Stimulated activated CD4-positive, alpha-beta T cell treated with anti-CD3 and anti-CD28 coated beads, Interleukin-1b, Interleukin-23, amount 100 ng/mL, for 48 hours (primary cell): ENCODE data around the gene BNIP1.

Experiments
- DNase-seq: peaks from one replicate; pipeline ENCODE4 v3.0.0-alpha.2; 2020

Gene BNIP1

DNA sequence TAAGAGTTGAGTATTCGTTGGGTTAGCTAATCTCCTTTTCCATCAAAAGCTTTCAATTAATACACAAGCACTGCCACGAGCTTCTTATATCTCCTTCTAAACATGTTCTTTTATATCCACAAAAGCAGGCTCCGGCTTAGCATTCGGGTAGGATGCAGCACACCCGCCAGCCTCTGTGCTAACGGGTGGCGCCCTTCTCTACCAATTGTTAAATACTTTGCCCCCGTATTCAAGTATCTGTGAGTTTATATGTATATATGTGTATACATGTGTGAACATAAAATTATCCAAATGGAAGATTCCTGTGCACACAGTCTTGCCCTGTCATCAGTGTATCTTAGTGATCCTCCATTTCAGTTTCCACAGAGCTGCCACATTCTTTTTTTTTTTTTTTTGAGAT lies 27.8 kb downstream of the BNIP1 start:
- DNase-seq = no peak

GRCh38 chr5:173175523-173175922 lies 31.2 kb downstream of the BNIP1 start:
- DNase-seq = no peak

DNA sequence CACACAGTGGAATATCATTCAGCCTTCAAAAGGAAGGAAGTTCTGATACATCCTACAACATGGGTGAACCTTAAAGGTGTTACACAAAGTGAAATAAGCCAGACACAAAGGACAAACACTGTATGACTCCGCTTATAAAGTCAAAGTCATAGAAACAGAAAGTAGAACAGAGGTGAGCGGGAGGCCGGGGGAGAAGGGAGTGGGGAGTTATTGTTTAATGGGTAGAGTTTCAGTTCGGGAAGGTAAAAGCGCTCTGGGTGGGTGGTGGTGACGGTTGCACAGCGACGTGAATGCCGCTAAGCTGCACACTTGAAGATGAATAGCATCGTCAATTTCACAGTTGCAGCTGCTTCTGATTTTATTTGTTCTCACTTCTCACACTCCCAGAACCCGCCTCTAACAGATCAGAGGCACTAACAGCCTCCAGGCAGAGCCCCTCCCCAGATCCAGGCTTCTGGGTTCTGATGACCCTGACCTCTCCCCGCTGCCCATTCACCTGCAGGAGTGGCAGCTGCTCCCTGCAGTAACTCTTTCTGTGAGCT lies 34.1 kb downstream of the BNIP1 start:
- peak; percentile 6 for DNase-seq

- no peak for DNase-seq
Measured at GRCh38 chr5:173180331-173180730, 36.0 kb downstream of the BNIP1 start.

DNA sequence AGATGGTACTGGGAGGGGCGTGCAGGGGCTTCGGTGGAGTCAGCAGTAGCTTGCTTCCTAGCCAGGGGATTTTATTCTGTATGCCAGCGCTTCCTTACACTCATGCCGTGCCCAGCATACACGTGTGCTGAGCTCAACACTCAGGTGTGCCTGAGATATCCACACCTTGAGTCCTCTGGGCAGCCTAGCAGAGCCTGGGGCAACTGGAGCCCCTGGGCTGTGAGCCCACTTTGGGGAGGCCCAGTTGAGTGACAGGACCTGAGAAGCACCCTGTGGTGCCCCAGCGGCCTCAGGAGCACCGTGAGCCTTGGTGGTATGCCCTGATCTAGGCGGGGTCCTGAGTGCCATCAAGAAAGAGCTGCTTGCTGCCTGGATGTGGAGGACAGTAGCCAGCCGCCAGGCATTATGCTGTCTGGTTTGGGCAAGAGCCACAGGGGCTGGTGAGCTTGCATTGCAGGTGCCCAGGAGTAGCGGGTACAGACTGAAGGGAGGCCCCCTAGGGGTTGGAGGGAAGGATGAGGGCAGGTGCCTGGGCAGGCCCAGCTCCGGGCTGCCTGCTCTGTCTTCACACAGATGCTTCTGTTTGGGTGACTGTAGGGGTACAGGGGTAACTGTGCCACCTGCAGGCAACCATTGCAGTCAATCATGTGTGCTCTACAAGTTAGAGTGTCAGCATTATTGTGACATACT lies 42.9 kb downstream of the BNIP1 start:
- peak; percentile 8 for DNase-seq

- DNase-seq = no peak
Measured at GRCh38 chr5:173188280-173188679, 43.9 kb downstream of the BNIP1 start.

DNA sequence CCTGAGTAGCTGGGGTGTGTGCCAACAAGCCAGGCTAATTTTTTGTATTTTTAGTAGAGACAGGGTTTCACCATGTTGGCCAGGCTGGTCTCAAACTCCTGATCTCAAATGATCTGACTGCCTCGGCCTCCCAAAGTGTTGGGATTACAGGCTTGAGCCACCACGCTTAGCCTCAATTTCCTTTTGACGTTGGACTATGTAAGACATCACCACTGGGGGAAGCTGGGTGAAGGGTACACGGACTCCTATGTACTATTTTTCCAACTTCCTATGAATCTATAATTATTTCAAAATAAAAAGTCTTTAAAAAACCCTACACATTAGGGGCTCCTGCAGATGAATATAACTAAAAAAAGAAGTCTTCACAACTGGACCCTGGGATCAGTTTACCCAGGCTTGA lies 46.7 kb downstream of the BNIP1 start:
- DNase-seq = no peak

DNA sequence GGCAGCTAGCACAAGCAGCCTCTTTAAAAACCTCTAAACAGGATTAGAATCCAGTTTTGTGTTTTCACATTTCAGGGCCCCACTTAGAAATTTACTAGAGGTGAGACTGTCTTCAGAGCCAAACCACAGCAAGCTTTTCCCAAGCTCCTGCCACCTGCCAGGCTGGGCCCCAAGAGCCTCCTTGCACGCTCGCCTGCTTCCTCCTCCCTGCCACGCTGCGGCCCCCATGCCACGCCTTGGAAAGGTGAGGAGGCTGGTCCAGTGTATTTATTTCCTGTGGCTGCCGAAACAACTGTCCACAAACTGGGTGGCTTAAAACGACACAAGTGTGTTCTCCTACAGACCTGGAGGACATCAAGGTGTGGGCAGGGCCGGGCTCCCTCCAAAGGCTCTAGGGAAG lies 47.2 kb downstream of the BNIP1 start:
- no peak for DNase-seq

DNA sequence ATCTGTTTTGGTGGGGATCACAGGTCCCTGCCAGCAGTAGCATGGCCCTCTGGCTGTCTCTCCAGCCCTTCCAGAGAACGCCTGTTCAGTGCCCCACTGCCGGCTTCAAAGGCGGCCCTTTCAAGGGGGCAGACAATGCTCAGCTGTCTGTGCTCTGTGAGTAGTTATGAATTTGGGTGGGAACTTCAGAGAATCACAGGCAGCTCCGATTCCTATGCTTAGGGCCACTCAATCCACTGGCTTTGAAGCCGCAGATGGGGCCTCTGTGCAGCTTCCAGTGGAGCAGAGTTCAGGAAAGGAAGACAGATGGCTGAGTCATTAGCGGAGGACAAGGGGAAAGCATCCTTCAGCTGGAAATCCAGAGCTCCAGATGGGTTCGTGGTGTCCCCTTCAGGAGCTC lies 48.2 kb downstream of the BNIP1 start:
- DNase-seq = no peak

DNA sequence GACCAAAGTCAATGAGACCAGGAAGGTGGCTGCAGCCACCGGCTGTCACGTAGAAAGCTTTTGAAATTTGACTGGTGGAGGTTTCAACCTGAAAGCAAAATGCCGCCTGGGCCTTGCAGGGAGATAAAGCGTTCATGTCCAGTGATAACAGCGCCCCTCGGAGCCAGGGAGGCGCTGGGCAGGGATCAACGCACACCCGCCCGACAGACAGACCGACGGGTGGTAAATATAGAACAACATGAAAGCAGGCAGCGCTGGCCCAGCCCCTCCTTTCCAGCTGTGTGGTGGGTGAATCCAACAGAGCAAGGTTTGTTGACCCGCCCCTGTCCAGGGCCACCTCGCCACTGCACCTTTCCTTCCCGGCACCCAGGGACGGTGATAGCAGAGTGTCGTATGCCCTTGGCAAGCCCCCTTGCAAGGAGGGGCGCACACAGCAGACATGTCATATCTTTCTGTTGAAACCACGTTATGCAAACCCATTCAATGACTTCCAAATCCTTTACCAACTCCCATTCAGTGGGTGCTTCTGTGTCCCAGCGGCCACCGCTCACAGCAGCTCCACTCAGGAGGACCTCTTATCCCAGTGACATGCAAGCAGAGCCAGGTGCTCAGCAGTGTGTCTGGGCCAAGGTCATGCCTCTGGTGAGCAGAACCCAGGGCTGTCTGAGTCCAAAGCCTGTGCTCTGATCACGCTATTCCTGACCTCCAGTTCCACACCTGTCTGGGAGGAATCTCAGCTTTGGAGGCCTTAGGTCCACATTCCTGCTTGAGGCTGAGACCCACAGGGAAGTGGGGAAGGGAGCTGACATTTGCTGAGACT lies 52.0 kb downstream of the BNIP1 start:
- DNase-seq = no peak

GRCh38 chr5:173197375-173197891 lies 53.1 kb downstream of the BNIP1 start:
- DNase-seq = no peak

- no peak for DNase-seq
Measured at GRCh38 chr5:173198049-173198448, 53.7 kb downstream of the BNIP1 start.

GRCh38 chr5:173200356-173200755 lies 56.0 kb downstream of the BNIP1 start:
- no peak for DNase-seq

- no peak for DNase-seq
Measured at GRCh38 chr5:173201636-173202265, 57.4 kb downstream of the BNIP1 start.

DNA sequence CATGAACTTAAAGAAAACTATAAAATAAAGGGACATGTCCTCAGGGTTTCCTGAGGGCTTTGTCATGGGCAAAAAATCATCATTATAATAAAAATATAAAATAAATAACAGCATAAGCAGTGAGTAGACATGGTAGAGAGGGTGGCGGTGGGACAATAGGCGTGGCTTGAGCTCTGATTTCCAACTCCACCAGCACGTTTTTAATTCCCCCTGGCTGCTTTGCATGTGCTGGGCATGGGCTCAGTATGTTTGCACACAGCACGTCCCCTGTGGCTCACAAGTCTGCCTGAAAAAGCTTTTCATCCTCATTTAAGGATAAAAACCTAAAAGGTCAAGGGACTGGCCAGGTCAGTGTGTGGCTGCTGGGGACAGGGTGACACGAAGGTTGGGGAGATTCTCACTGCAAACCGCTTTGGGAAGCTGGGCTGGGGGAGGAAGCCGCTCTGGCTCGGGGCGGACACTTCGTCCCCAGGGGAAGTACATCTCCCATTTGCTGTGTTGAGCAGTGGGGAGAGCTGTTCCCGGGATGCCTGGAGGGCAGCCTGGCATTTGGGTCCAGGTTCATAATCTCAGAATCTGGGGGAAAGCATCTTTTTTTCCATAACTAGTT lies 58.0 kb downstream of the BNIP1 start:
- DNase-seq = no peak

- DNase-seq = no peak
Measured at GRCh38 chr5:173204185-173204979, 60.1 kb downstream of the BNIP1 start.

GRCh38 chr5:173205916-173206315 lies 61.6 kb downstream of the BNIP1 start:
- DNase-seq = no peak

GRCh38 chr5:173208296-173208695 lies 64.0 kb downstream of the BNIP1 start:
- no peak for DNase-seq

GRCh38 chr5:173210877-173211276 lies 66.5 kb downstream of the BNIP1 start:
- no peak for DNase-seq

DNA sequence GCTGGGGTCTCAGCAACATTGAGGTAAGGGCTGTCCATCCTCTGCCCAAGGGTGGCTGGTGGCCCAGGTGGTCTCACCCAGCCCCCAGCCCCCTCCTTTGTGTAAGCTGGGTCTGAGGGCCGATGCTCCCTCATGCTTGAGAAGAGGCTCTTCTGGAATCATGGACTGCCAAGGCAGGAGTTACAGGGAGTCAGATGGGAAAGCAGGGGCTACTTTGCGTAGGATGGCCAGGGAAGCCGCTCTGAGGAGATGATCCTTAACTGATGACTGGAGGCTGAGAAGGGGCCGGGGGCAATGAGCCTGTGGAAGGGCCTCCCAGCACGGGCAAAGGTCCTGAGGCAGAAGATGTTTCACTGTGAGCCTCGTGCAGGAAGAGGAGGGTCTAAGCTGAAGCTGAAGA lies 67.0 kb downstream of the BNIP1 start:
- DNase-seq = no peak

DNA sequence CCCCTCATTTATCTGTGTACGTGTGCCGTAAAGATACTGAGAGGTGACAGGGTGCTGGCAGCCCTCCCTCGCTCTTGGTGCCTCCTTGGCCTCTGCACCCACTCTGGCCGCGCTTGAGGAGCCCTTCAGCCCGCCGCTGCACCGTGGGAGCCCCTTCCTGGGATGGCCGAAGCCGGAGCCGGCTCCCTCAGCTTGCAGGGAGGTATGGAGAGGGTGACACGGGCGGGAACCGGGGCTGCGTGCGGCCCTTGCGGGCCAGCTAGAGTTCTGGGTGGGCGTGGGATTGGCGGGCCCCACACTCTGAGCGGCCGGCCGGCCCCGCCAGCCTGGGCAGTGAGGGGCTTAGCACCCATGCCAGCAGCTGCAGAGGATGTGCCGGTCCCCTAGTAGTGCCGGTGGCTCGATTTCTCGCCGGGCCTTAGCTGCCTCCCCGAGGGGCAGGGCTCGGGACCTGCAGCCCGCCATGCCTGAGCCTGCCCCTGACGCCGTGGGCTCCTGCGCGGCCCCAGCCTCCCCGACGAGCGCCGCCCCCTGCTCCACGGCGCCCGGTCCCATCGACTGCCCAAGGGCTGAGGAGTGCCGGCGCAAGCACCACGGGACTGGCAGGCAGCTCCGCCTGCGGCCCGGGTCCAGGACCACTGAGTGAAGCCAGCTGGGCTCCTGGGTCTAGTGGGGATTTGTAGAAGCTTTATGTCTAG lies 69.1 kb downstream of the BNIP1 start:
- DNase-seq = no peak
